Esophagus (tissue), 2 donors: Measurements from ENCODE around the gene DAB1. TPM values are rescaled to one million over a fixed set of nuclear protein-coding genes. Genes with fewer than 3 reads are reported as not detected.
"Not testable (repeated sequence)": the region's sequence is repeated elsewhere in the genome, so short reads cannot be mapped to it uniquely, and the experiment has no call there.

Source experiments
- H3K27ac ChIP-seq, 2 donors: one replicate each; pipeline ENCODE4 v1.5.1; 2013; ENCODE audit warnings: low read depth in 2 of 2, mild to moderate bottlenecking in 2 of 2, inconsistent platforms in 1 of 2, low read length in 1 of 2, moderate library complexity in 1 of 2
- H3K27me3 ChIP-seq, 2 donors: one replicate each; pipeline ENCODE4 v1.6.1; 2013; ENCODE audit warnings: low read length in 2 of 2, control low read depth in 1 of 2, mild to moderate bottlenecking in 1 of 2; ENCODE audit not compliant: insufficient read depth in 2 of 2, control insufficient read depth in 1 of 2
- H3K36me3 ChIP-seq, 2 donors: one replicate each; pipeline ENCODE4 v1.6.1; 2013; ENCODE audit warnings: low read length in 1 of 2; ENCODE audit not compliant: control insufficient read depth in 2 of 2, insufficient read depth in 2 of 2
- H3K4me1 ChIP-seq, 2 donors: one replicate each; pipeline ENCODE4 v1.6.1; 2013; ENCODE audit warnings: low read length in 1 of 2; ENCODE audit not compliant: control insufficient read depth in 2 of 2, insufficient read depth in 2 of 2
- H3K4me3 ChIP-seq, 2 donors: one replicate each; pipeline ENCODE4 v1.5.1; 2013; ENCODE audit warnings: low read length in 2 of 2, mild to moderate bottlenecking in 2 of 2, low read depth in 1 of 2, moderate library complexity in 1 of 2
- H3K9me3 ChIP-seq, 2 donors: one replicate each; pipeline ENCODE4 v1.6.1; 2013; ENCODE audit warnings: mild to moderate bottlenecking in 2 of 2, low read depth in 1 of 2, low read length in 1 of 2, moderate library complexity in 1 of 2; ENCODE audit not compliant: control insufficient read depth in 2 of 2, insufficient read depth in 1 of 2
- WGBS, 2 donors: extraction: QIAGEN DNeasy Blood & Tissue Kit; methylation state at CpG; one replicate each; pipeline ENCODE4 v1.1.7; 2013; 5-methylcytosine and 5-hydroxymethylcytosine counted together
- polyA plus RNA-seq, 2 donors: library from polyadenylated mRNA; stranded (reverse); fragments of 200-250 nt; gene quantifications; one replicate each; pipeline ENCODE4 v1.2.3, GENCODE V29; 2013
- donor health status: healthy with polysubstance abuse.
- donor health status: Bipolar disorder and iron deficiency.

Gene DAB1
- polyA plus RNA-seq, 2 donors, result 0.04 TPM; not detected in 1

DNA sequence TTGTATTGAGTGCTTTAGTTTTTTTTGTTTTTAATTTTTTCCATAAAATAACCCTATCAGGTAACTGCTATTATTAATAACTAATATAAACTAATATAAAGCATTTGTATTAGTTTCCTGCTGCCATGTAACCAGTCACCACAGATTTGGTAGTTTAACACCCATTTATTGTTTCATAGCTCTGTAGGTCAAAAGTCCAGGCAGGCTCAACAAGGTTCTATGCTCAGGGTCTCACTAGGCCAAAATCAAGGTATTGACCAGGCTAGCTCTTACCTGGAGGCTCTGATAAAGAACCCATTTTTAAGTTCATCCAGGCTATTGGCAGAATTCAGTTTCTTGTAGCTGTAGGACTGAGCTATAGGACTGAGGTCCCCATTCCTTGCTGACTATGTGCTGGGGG is 189.4 kb downstream of the DAB1 start:
- H3K27me3 ChIP-seq, result no peaks in the 10 kb centered on the region

GRCh38 chr1:57232500-57232899 is 191.4 kb downstream of the DAB1 start:
- H3K9me3 ChIP-seq, result no peaks in the 10 kb centered on the region
- no peak overlapping the region for H3K27ac ChIP-seq
- WGBS, 2 donors, result 85 to 87% methylated on average over 3 of the region's 3 CpGs
- H3K4me1 ChIP-seq, result no peaks in the 10 kb centered on the region
- H3K4me3 ChIP-seq, result no peak overlapping the region
- no peaks in the 10 kb centered on the region for H3K36me3 ChIP-seq
- no peaks in the 10 kb centered on the region for H3K27me3 ChIP-seq

More for the DNA sequence above, 189.4 kb downstream of the DAB1 start:
- Histone ChIP-seq H3K9me3 (no peaks in the 10 kb centered on the region), H3K27ac (no peak overlapping the region), H3K4me3 (no peak overlapping the region), H3K36me3 (no peaks in the 10 kb centered on the region), H3K4me1 (no peaks in the 10 kb centered on the region)

- Histone ChIP-seq H3K9me3 (no peaks in the 10 kb centered on the region), H3K27me3 (no peaks in the 10 kb centered on the region), H3K4me3 (no peak overlapping the region), H3K27ac (no peak overlapping the region), H3K36me3 (no peaks in the 10 kb centered on the region), H3K4me1 (no peaks in the 10 kb centered on the region)
- WGBS, 2 donors, result 65% methylated on average over 2 of the region's 2 CpGs
Measured at GRCh38 chr1:57229998-57230397, 193.9 kb downstream of the DAB1 start.

DNA sequence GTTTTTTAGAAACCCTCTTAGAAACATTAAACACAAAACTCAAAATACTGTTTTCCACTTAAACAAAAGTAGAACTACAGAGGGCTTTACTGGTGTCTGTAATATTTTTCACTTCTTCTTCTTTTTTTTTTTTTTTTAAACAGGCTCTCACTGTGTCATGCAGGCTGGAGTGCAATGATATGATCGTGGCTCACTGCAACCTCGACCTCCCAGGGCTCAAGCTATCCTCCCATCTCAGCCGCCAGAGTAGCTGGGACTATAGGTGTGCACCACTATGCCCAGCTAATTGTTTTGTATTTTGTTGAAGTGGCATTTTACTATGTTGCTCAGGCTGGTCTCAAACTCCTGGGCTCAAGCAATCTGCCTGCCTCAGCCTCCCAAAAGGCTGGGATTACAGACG is 194.8 kb downstream of the DAB1 start:
- 67 to 70% methylated on average over 4 of the region's 4 CpGs for WGBS, 2 donors
- Histone ChIP-seq H3K4me1 (no peaks in the 10 kb centered on the region), H3K9me3 (no peaks in the 10 kb centered on the region)

DNA sequence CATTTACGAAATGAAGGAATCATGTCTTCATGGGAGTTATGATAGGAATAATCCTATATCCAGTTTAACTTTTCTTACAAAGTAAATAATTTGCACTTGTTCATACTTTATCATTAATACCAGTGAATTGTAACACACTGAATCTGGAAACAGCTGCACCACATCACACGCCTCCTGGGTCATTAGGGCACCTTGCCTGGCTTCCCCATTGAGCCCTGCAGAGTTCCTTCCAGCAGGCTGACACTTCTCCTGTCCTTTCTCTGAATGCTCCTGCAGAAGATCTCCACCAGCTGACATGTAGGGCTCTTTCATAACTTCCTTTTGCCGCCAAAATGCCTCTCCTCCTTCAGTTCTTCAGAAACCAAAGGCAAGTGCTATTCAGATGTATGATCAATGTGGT is 201.1 kb downstream of the DAB1 start:
- H3K4me3 ChIP-seq, result no peak overlapping the region
- H3K27me3 ChIP-seq, result no peaks in the 10 kb centered on the region
- H3K36me3 ChIP-seq, result no peaks in the 10 kb centered on the region
- no peaks in the 10 kb centered on the region for H3K4me1 ChIP-seq
- WGBS, 2 donors, result 66 to 73% methylated on average over 3 of the region's 3 CpGs
- no peak overlapping the region for H3K27ac ChIP-seq
- H3K9me3 ChIP-seq, result no peaks in the 10 kb centered on the region

More for the DNA sequence above, 194.8 kb downstream of the DAB1 start:
- Histone ChIP-seq H3K27me3 (no peaks in the 10 kb centered on the region), H3K4me3 (no peak overlapping the region), H3K36me3 (no peaks in the 10 kb centered on the region), H3K27ac (no peak overlapping the region)

DNA sequence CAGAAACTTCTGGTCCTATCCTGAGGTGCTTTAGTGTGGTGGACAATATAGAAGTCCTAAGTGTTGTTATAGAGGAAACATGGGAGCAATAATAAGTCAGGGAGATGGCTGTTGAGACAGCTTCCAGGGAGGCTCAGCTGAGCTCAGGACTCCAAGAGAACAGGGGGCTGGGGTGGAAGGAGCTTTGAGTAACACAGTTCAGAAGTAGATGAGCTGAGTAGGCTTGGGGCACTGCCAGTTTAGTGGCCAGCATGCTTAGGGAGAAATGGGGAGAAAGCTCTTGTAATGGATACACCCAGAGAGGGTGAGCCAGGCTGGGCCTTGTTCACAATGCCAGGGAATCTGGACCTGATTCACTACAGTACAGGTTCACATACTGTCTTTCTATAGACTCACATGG is 201.6 kb downstream of the DAB1 start:
- Histone ChIP-seq H3K9me3 (no peaks in the 10 kb centered on the region), H3K36me3 (no peaks in the 10 kb centered on the region), H3K4me3 (no peak overlapping the region), H3K27me3 (no peaks in the 10 kb centered on the region), H3K27ac (no peak overlapping the region), H3K4me1 (no peaks in the 10 kb centered on the region)

DNA sequence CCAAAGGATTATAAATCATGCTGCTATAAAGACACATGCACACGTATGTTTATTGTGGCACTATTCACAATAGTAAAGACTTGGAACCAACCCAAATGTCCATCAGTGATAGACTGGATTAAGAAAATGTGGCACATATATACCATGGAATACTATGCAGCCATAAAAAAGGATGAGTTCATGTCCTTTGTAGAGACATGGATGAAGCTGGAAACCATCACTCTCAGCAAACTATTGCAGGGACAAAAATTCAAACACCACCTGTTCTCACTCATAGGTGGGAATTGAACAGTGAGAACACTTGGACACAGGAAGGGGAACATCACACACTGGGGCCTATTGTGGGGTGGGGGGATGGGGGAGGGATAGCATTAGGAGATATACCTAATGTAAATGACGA is 203.0 kb downstream of the DAB1 start:
- H3K36me3 ChIP-seq, H3K27me3 ChIP-seq, H3K27ac ChIP-seq, H3K4me3 ChIP-seq, H3K4me1 ChIP-seq, H3K9me3 ChIP-seq: not testable (repeated sequence)
- 68 to 83% methylated on average over 1 of the region's 2 CpGs for WGBS, 2 donors

GRCh38 chr1:57218487-57219079 is 205.3 kb downstream of the DAB1 start:
- Histone ChIP-seq H3K36me3 (no peaks in the 10 kb centered on the region), H3K27ac (no peak overlapping the region), H3K4me3 (no peak overlapping the region), H3K4me1 (no peaks in the 10 kb centered on the region), H3K9me3 (no peaks in the 10 kb centered on the region), H3K27me3 (no peaks in the 10 kb centered on the region)
- 69 to 76% methylated on average over 6 of the region's 6 CpGs for WGBS, 2 donors

DNA sequence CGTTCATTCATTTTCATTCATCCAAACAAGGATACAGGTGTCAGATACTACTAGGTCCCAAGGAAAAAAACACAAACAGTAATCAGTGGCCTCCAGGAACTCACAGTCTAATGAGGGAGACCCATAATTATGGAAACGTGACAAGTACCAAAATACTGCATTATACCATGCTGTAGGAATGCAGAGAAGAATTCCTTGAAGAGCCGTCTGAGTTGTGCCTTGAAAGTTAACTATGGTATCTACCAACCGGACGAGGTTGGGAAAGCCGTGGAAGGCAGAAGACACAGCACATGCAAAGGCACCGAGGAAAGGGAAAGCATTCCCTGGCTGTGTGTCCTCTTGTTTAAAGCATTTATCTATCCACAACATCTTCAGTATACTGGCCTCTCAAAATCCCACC is 206.0 kb downstream of the DAB1 start:
- Histone ChIP-seq H3K9me3 (no peaks in the 10 kb centered on the region), H3K4me3 (no peak overlapping the region), H3K27ac (no peak overlapping the region), H3K36me3 (no peaks in the 10 kb centered on the region), H3K27me3 (no peaks in the 10 kb centered on the region), H3K4me1 (no peaks in the 10 kb centered on the region)
- 85 to 91% methylated on average over 7 of the region's 7 CpGs for WGBS, 2 donors

DNA sequence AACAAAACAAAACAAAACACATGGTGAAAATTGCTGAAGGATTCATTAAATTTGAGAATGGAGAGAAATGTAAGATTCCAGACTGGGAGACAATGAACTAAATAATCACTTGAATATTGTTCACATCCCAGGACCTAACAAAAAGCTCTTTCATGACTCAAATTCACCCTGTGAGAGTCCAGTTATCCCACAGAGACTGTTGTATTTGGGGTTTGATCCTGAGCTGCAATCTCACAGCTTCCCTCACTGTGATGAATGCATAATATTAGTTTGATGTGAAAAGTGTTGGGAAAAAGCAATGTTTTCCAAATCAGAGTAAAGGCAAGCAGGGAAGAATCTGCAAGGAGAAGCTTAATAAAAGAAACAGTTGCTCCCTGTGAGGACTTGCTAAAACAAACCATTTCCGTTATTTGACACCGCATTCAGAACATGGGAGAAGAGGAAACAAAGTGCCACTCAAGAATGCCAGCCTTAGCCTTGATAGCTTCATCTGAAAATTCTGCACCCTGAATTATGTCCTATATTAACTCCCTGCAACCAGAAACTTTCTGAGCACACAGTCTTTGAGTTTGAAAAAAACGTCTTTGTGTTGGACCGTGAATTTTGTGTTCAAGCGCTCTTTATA is 208.8 kb downstream of the DAB1 start:
- Histone ChIP-seq H3K36me3 (no peaks in the 10 kb centered on the region), H3K27ac (no peak overlapping the region), H3K4me1 (no peaks in the 10 kb centered on the region), H3K27me3 (no peaks in the 10 kb centered on the region), H3K4me3 (no peak overlapping the region), H3K9me3 (no peaks in the 10 kb centered on the region)
- 65 to 72% methylated on average over 5 of the region's 5 CpGs for WGBS, 2 donors
